Psoas muscle (tissue), 8 donors: ENCODE data around the gene FAHD2A. TPM values are rescaled to one million over a fixed set of nuclear protein-coding genes. Genes with fewer than 3 reads are reported as not detected.
"Not testable (repeated sequence)": the region's sequence is repeated elsewhere in the genome, so short reads cannot be mapped to it uniquely, and the experiment has no call there.

Experiments used
- ATAC-seq, 4 donors: fragments of 200-7000 bp; cut with Tn5 transposase; one replicate each; pipeline ENCODE4 v1.9.1; 2020; ENCODE audit warnings: moderate library complexity in 3 of 4, mild to moderate bottlenecking in 2 of 4
- DNase-seq, 2 donors: peaks; one replicate each; pipeline ENCODE4 v3.0.0-alpha.2; 2020
- H3K27ac ChIP-seq: fragments of 200-600 bp; one replicate; pipeline ENCODE4 v1.8.0; 2022
- H3K27me3 ChIP-seq, 3 donors: fragments of 200-600 bp in 1 of 3; one replicate each; pipeline versions ENCODE4 v1.6.1 to v1.8.0; 2013 to 2022; ENCODE audit warnings: low read length in 2 of 3, mild to moderate bottlenecking in 2 of 3, moderate library complexity in 1 of 3; ENCODE audit not compliant: insufficient read depth in 3 of 3
- H3K36me3 ChIP-seq, 2 donors: fragments of 200-600 bp in 1 of 2; one replicate each; pipeline versions ENCODE4 v1.6.1 to v1.8.0; 2013 to 2022; ENCODE audit warnings: low read depth in 1 of 2, mild to moderate bottlenecking in 1 of 2, moderate library complexity in 1 of 2; ENCODE audit not compliant: insufficient read depth in 1 of 2
- H3K4me1 ChIP-seq: fragments of 200-600 bp; one replicate; pipeline ENCODE4 v1.8.0; 2022
- H3K4me3 ChIP-seq: fragments of 200-600 bp; one replicate; pipeline ENCODE4 v1.8.0; 2022; ENCODE audit warnings: mild to moderate bottlenecking
- H3K9me3 ChIP-seq: fragments of 200-600 bp; one replicate; pipeline ENCODE4 v1.8.0; 2022
- CTCF ChIP-seq: fragments of 200-600 bp; IDR thresholded peaks from one replicate; pipeline ENCODE4 v1.8.0; 2022; ENCODE audit warnings: antibody characterized with exemption
- whole genome bisulfite sequencing, 3 donors: extraction: QIAGEN DNeasy Blood & Tissue Kit; methylation state at CpG; one replicate each; pipeline versions ENCODE4 v1.1.6 to v1.1.7; 2013; 5-methylcytosine and 5-hydroxymethylcytosine counted together
- intact Hi-C, 2 donors: fragments of 100-400 bp; cut with DNase I; formaldehyde crosslinking; loops; one replicate each; pipeline versions ENCODE4 v1.11.0 to v1.14.2; 2022
- polyA plus RNA-seq, 3 donors: library from polyadenylated mRNA; stranded (reverse); fragments of 200-250 nt; gene quantifications; one replicate each; pipeline ENCODE4 v1.2.3, GENCODE V29; 2013
- total RNA-seq, 4 donors: library from RNA; stranded (reverse); fragmentation: NEBNext Ultra II Directional in 2 of 4; extraction: Animal tissue kit (Norgen Biotek cat#: 25700) in 2 of 4; gene quantifications; one replicate each; pipeline versions ENCODE4 v1.2.1 to v1.2.4, GENCODE V29; 2021 to 2023
- donor health status: healthy with polysubstance abuse.
- donor health status: DM: no; HTN: no; CAD: no; lungs with moderate emphysema.
- donor health status: Bipolar disorder and iron deficiency.
- donor health status: healthy.
- donor health status: DM: yes; HTN: yes; CAD: no.
- donor health status: DM: no; HTN: no; CAD: no.
- donor health status: DM: no; HTN: no; CAD: no.
- donor health status: DM: yes; HTN: yes; CAD: no.

FAHD2A gene
- total and polyA plus RNA-seq, 7 donors = 21.9 to 39.0 (median 28.4) TPM

- intact Hi-C loops = no loop called here
- ATAC-seq = no peak
- Histone ChIP-seq H3K4me1 (peaks cover 12% of the 10 kb centered on the region), H3K9me3 (no peaks in the 10 kb centered on the region), H3K36me3 (no peaks in the 10 kb centered on the region), H3K27me3 (no peaks in the 10 kb centered on the region), H3K27ac (no peak overlapping the region), H3K4me3 (no peak overlapping the region)
- no peak for DNase-seq
- 91 to 93% (median 93%) methylated on average over 7 of the region's 7 CpGs for WGBS, 3 donors
- TF ChIP-seq CTCF = no peak
Observed at GRCh38 chr2:95399061-95399460, 3.4 kb upstream of the FAHD2A start.

GRCh38 chr2:95401480-95401879, 1.0 kb upstream of the FAHD2A start:
- ATAC-seq (no peak), DNase-seq (no peak)
- H3K36me3 ChIP-seq = no peaks in the 10 kb centered on the region
- H3K27me3 ChIP-seq = no peaks in the 10 kb centered on the region
- no peak overlapping the region for H3K27ac ChIP-seq
- H3K4me1 ChIP-seq = peaks cover 12% of the 10 kb centered on the region
- WGBS, 3 donors = 73 to 75% (median 75%) methylated on average over 9 of the region's 9 CpGs
- no peaks in the 10 kb centered on the region for H3K9me3 ChIP-seq
- no peak for TF ChIP-seq CTCF
- intact Hi-C loops = loop anchor here in 1 of 2 donors (5.0 kb wide), 2 partner anchors 54 to 234 kb away; partner anchors contain the start of gene ZNF2
- H3K4me3 ChIP-seq = peak overlapping the region; percentile 97

- not testable (repeated sequence) for H3K9me3 ChIP-seq, DNase-seq, H3K27me3 ChIP-seq, H3K36me3 ChIP-seq
- WGBS, 3 donors = 0 to 1% (median 0%) methylated on average over 10 of the region's 10 CpGs
- peak; percentile 20 to 62 (median 52) for ATAC-seq
- Histone ChIP-seq H3K4me1 (peaks cover 12% of the 10 kb centered on the region), H3K27ac (peak overlapping the region; percentile 93), H3K4me3 (peak overlapping the region; percentile 97)
- intact Hi-C loops = loop anchor here in 1 of 2 donors (5.0 kb wide), 2 partner anchors 55 to 235 kb away; partner anchors contain the start of gene ZNF2
Observed at GRCh38 chr2:95402004-95402369, 521 bp upstream of the FAHD2A start.

GRCh38 chr2:95403204-95403721, 755 bp downstream of the FAHD2A start:
- TF ChIP-seq CTCF = peak; percentile 22
- peak overlapping the region; percentile 97 for H3K4me3 ChIP-seq
- intact Hi-C loops = loop anchor here in 1 of 2 donors (5.0 kb wide), 2 partner anchors 56 to 236 kb away; partner anchors contain the start of gene ZNF2
- 1 to 4% (median 1%) methylated on average over 5 of the region's 5 CpGs for WGBS, 3 donors
- not testable (repeated sequence) for H3K27me3 ChIP-seq, DNase-seq, H3K9me3 ChIP-seq
- H3K4me1 ChIP-seq = peaks cover 12% of the 10 kb centered on the region
- peak; percentile 46 to 74 (median 62) for ATAC-seq
- H3K27ac ChIP-seq = peak overlapping the region; percentile 93
- peaks cover 2 to 13% of the 10 kb centered on the region in 2 donors for H3K36me3 ChIP-seq

GRCh38 chr2:95403824-95404223, 1.3 kb downstream of the FAHD2A start:
- H3K36me3 ChIP-seq = peaks cover 2 to 17% of the 10 kb centered on the region in 2 donors
- not testable (repeated sequence) for H3K9me3 ChIP-seq, H3K27me3 ChIP-seq, DNase-seq, H3K27ac ChIP-seq, ATAC-seq
- intact Hi-C loops = loop anchor here in 1 of 2 donors (5.0 kb wide), 2 partner anchors 57 to 237 kb away; partner anchors contain the start of gene ZNF2
- 77 to 80% (median 77%) methylated on average over 5 of the region's 5 CpGs for WGBS, 3 donors
- peak overlapping the region; percentile 97 for H3K4me3 ChIP-seq
- H3K4me1 ChIP-seq = peaks cover 12% of the 10 kb centered on the region

GRCh38 chr2:95404676-95405075, 2.2 kb downstream of the FAHD2A start:
- 65 to 67% (median 67%) methylated on average over 3 of the region's 3 CpGs for WGBS, 3 donors
- H3K27ac ChIP-seq = not testable (repeated sequence)

GRCh38 chr2:95411239-95411638, 8.7 kb downstream of the FAHD2A start:
- H3K36me3 ChIP-seq = peaks cover 2 to 45% of the 10 kb centered on the region in 2 donors
- 67 to 75% (median 72%) methylated on average over 5 of the region's 5 CpGs for WGBS, 3 donors
- DNase-seq = not testable (repeated sequence)

More at GRCh38 chr2:95404676-95405075, 2.2 kb downstream of the FAHD2A start:
- DNase-seq, H3K9me3 ChIP-seq, H3K27me3 ChIP-seq, H3K4me3 ChIP-seq, ATAC-seq: not testable (repeated sequence)
- intact Hi-C loops = loop anchor here in 1 of 2 donors (5.0 kb wide), 2 partner anchors 57 to 237 kb away; partner anchors contain the start of gene ZNF2
- Histone ChIP-seq H3K36me3 (peaks cover 2 to 24% of the 10 kb centered on the region in 2 donors), H3K4me1 (peaks cover 12% of the 10 kb centered on the region)

More at GRCh38 chr2:95411239-95411638, 8.7 kb downstream of the FAHD2A start:
- intact Hi-C loops, H3K9me3 ChIP-seq, H3K27me3 ChIP-seq, H3K4me3 ChIP-seq, H3K4me1 ChIP-seq, H3K27ac ChIP-seq: not testable (repeated sequence)
- peak in 1 of 4 donors; percentile 33 for ATAC-seq
